MM.1S (cell line): ENCODE measurements around the gene HSPA6.
"Not testable (repeated sequence)": the region's sequence is repeated elsewhere in the genome, so short reads cannot be mapped to it uniquely, and the experiment has no call there.

Source experiments
- DNase-seq: peaks from one replicate; pipeline ENCODE4 v3.0.0-alpha.2; 2015
- H2AFZ ChIP-seq: fragments of 300-600 bp; sonication (generic); 2 replicates; pipeline ENCODE4 v1.6.0; 2016; ENCODE audit warnings: antibody characterized with exemption, low read length
- H3F3A ChIP-seq: fragments of 300-600 bp; sonication (generic); 2 replicates; pipeline ENCODE4 v1.6.1; 2016; ENCODE audit warnings: mild to moderate bottlenecking, antibody characterized with exemption, low read length, moderate library complexity, mixed read lengths; ENCODE audit not compliant: insufficient read depth
- H3K27ac ChIP-seq: fragments of 300-600 bp; sonication (generic); 2 replicates; pipeline ENCODE4 v1.5.1; 2016; ENCODE audit warnings: mild to moderate bottlenecking, low read length
- H3K27me3 ChIP-seq: fragments of 300-600 bp; sonication (generic); replicated peaks from 2 replicates; pipeline ENCODE4 v1.6.0; 2016; ENCODE audit warnings: low read length; ENCODE audit not compliant: insufficient read depth
- H3K36me3 ChIP-seq: fragments of 300-600 bp; sonication (generic); replicated peaks from 2 replicates; pipeline ENCODE4 v1.6.1; 2016; ENCODE audit warnings: mild to moderate bottlenecking, low read length, mixed read lengths; ENCODE audit not compliant: insufficient read depth
- H3K4me1 ChIP-seq: fragments of 300-600 bp; sonication (generic); 2 replicates; pipeline ENCODE4 v1.6.1; 2016; ENCODE audit warnings: low read length, mixed read lengths
- H3K4me2 ChIP-seq: fragments of 300-600 bp; sonication (generic); 2 replicates; pipeline ENCODE4 v1.6.0; 2016; ENCODE audit warnings: low read depth, low read length
- H3K4me3 ChIP-seq: fragments of 300-600 bp; sonication (generic); 2 replicates; pipeline ENCODE4 v1.5.1; 2016; ENCODE audit warnings: low read length, mixed read lengths
- H3K79me2 ChIP-seq: fragments of 300-600 bp; sonication (generic); 2 replicates; pipeline ENCODE4 v1.6.1; 2016; ENCODE audit warnings: mixed run types, low read length, mixed read lengths
- H3K9ac ChIP-seq: fragments of 300-600 bp; sonication (generic); 2 replicates; pipeline ENCODE4 v1.6.1; 2016; ENCODE audit warnings: low read length, mixed read lengths
- H3K9me2 ChIP-seq: fragments of 300-600 bp; sonication (generic); replicated peaks from 2 replicates; pipeline ENCODE4 v1.6.1; 2016; ENCODE audit warnings: mild to moderate bottlenecking, low read length, mixed read lengths; ENCODE audit not compliant: insufficient read depth
- H3K9me3 ChIP-seq: fragments of 300-600 bp; sonication (generic); replicated peaks from 2 replicates; pipeline ENCODE4 v1.6.1; 2016; ENCODE audit warnings: mild to moderate bottlenecking, low read length, mixed read lengths; ENCODE audit not compliant: insufficient read depth
- H4K20me1 ChIP-seq: fragments of 300-600 bp; sonication (generic); 2 replicates; pipeline ENCODE4 v1.6.1; 2016; ENCODE audit warnings: mild to moderate bottlenecking, low read length, moderate library complexity, mixed read lengths; ENCODE audit not compliant: insufficient read depth

Gene HSPA6

DNA sequence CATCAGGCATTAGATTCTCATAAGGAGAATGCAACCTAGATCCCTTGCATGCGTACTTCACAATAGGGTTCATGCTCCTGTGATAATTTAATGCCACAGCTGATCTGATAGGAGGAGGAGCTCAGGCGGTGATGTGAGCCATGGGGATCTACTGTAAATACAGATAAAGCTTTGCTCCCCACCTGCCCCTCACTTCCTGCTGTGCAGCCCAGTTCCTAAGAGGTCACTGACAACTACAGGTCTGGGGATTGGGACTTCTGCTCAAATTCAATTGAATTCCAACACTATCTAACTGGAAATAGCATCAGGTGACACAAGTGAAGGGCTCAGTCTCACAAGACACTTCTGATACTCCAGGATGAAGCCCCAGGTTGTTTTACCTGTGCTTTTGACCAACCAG lies 32.6 kb downstream of the HSPA6 start:
- H3K27me3 ChIP-seq, H3K9me3 ChIP-seq, H3K9me2 ChIP-seq, H3K4me1 ChIP-seq, H3F3A ChIP-seq, H3K4me3 ChIP-seq, H3K27ac ChIP-seq, H3K4me2 ChIP-seq, H3K36me3 ChIP-seq, H4K20me1 ChIP-seq, H2AFZ ChIP-seq, DNase-seq, H3K79me2 ChIP-seq, H3K9ac ChIP-seq: not testable (repeated sequence)

DNA sequence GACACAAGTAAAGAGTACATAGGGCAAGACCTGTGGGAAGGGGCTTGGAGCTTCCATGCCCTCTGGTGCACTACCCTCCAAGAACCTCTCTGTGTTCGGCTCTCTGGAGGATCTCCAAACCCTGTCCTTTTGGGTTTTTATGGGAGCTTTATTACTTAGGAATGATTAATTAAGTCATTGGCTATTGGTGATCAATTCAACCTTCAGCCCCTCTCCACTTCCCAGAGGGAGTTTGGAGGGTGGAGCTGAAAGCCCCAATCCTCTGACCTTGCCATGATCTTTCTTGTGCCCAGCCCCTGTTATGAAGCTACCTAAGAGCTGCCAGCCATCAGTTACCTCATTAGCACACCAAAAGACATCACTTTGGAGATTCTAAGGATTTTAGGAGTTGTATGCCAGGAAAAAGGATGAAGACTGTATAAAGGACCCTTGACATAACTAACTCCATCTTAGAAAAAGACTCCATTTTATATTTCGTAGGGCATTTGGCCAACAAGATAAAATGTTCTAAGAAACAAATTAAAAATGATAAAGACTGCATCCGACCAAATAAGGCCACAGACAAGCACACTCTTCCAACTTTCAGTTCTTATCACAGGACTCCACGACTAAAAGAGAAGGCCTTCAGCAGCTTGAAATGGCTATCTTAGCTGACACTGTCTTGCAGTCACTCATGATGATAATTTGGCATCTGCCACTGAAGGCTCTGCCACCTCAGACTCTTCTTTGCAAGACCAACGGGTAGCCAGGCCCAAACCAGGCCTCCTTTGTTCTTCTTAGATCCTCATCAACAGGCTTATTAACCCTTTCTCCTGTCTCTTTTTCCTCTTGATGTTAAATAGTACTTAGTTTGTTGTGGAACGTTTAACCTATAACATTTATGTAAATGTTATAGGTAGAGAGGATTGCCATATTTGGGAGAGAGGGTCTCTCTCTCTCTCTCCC lies 33.4 kb downstream of the HSPA6 start:
- not testable (repeated sequence) for H2AFZ ChIP-seq, H4K20me1 ChIP-seq, H3K4me3 ChIP-seq, DNase-seq, H3K9me3 ChIP-seq, H3K79me2 ChIP-seq, H3K27me3 ChIP-seq, H3F3A ChIP-seq, H3K4me2 ChIP-seq, H3K9ac ChIP-seq, H3K27ac ChIP-seq, H3K4me1 ChIP-seq, H3K36me3 ChIP-seq, H3K9me2 ChIP-seq

DNA sequence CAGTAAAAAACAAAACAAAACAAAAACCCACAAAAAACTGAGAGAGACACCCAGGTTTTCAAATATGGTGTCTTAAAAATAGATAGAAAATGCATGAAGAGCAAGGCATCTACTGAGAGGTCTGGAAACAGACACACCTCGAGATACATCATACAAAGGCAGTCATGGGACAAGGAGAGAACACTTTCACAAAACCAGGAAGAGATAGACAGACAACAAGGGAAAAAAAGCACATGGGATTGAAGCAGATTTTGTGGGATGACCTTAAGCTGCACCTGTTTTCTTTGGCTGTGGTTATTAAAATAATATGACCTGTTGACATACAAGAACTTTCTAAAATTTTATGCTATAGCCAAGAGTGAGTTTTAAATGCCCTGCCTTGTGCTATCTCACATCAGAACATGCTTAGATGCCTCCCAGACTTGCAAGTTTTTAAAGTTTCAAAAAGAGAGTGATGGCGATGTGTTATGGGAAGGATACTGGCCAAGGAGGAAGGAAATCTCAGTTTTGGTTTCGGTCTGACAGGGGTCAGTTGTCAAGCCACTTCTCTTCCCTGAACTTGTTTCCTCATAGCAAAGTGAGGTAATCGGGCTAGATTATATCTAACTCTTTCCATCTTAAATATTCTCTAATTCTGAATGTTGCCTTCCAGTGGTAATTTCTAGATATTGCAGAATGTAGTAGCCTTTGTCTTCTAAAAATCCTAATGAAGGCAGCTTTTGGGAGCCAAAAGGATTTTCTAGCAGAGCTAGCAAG lies 36.8 kb downstream of the HSPA6 start:
- H3K36me3 ChIP-seq, H3K27me3 ChIP-seq, H3F3A ChIP-seq, H3K9me2 ChIP-seq, H3K9me3 ChIP-seq, H3K79me2 ChIP-seq, H3K4me1 ChIP-seq, H4K20me1 ChIP-seq, H3K27ac ChIP-seq: not testable (repeated sequence)
- Histone ChIP-seq H3K4me2 (peak overlapping the region; percentile 47), H3K4me3 (peak overlapping the region; percentile 16; the same call in 1 of the 2 replicates), H3K9ac (peak overlapping the region; percentile 11; the same call in 1 of the 2 replicates), H2AFZ (peak overlapping the region; percentile 74)
- peak; percentile 62 for DNase-seq

DNA sequence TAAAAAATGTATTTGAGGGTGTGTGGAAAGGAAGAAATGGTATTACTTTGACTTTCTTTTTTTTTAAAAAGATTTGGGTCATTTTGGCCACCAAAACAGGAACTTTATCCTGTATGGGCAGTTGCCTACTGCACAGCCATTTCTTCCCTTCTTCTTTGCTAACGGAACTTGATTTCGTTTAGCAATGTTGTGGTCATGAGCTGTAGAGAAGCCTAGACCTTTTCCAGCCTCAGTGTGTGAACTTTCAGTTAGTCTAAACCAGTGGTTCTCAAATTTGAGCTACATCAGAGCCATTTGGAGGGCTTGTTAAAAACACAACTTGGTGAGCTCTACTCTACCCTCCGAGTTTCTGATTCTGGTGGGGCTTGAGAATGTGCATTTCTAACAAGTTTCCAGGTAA lies 38.1 kb downstream of the HSPA6 start:
- not testable (repeated sequence) for H3K79me2 ChIP-seq, H4K20me1 ChIP-seq, H3F3A ChIP-seq, H3K4me3 ChIP-seq, DNase-seq, H3K36me3 ChIP-seq, H2AFZ ChIP-seq, H3K9ac ChIP-seq, H3K9me3 ChIP-seq, H3K9me2 ChIP-seq, H3K4me1 ChIP-seq, H3K4me2 ChIP-seq, H3K27ac ChIP-seq, H3K27me3 ChIP-seq

DNA sequence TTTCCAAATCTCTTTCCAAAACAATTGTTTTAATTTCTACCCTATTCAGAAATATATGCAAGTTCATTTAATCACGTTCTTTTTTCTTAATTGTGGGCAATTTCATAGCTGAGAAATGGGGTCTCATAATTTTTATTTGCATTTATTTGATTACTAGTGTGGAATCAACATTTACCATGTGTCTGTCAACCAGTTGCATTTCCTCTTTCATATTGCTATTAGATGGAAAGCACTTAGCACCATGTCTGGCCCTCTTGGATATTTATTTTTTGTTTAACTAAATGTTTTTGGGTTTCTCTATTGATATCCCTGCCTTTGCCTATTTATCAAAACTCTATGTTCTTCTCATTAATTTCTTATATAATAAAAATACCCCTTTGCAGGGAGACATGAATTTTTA lies 39.2 kb downstream of the HSPA6 start:
- not testable (repeated sequence) for H3K4me1 ChIP-seq, H3K9ac ChIP-seq, H3K4me3 ChIP-seq, H3K4me2 ChIP-seq, H3K79me2 ChIP-seq, H4K20me1 ChIP-seq, DNase-seq, H3F3A ChIP-seq, H3K9me2 ChIP-seq, H2AFZ ChIP-seq, H3K27ac ChIP-seq, H3K27me3 ChIP-seq, H3K36me3 ChIP-seq, H3K9me3 ChIP-seq

DNA sequence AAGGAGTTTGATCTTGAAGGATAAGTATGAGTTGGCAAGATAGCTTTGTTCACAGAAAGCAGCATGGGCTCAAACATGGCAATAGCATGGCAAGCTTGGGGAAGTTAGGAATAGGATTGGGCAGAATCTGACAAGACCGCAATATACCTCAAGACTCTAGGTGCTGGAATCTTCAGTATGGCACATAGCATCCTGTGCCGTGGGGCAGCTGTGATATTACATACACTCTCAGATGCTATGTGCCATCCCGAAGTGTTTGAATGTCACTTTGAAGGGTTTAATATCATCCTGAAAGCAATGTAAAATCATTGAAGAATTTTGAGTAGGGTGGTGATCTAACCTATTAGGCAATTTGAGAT lies 42.2 kb downstream of the HSPA6 start:
- not testable (repeated sequence) for H3K9ac ChIP-seq, H3K4me2 ChIP-seq, H3K27me3 ChIP-seq, H3K9me2 ChIP-seq, H4K20me1 ChIP-seq, H3K9me3 ChIP-seq, DNase-seq, H3K4me1 ChIP-seq, H3K4me3 ChIP-seq, H3K27ac ChIP-seq, H3K36me3 ChIP-seq, H3F3A ChIP-seq, H3K79me2 ChIP-seq
- peak overlapping the region; percentile 18; the same call in 1 of the 2 replicates for H2AFZ ChIP-seq

DNA sequence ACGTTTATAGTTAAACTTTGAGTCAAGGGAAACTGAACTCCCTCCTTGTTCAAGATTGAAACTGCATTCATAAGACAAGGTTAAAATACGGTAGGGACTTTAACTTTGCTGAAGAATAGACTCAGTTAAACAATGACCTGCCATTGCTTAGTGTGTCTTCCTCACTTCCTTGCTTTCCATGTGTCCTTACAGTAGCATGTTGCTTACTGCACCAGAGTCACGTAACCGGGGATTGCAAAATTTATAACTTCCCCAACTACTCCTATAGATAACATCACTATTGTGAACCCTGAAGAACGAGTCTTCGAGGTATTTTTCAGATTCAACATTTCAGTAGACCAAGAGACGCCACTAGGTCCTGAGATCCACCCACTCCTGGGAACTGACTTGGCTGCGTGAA lies 47.4 kb downstream of the HSPA6 start:
- H4K20me1 ChIP-seq, H2AFZ ChIP-seq, H3F3A ChIP-seq, H3K9me3 ChIP-seq, H3K9ac ChIP-seq, DNase-seq, H3K9me2 ChIP-seq, H3K36me3 ChIP-seq, H3K27ac ChIP-seq, H3K27me3 ChIP-seq, H3K4me2 ChIP-seq, H3K79me2 ChIP-seq, H3K4me1 ChIP-seq, H3K4me3 ChIP-seq: not testable (repeated sequence)
